GM18520 (cell line): Measurements from ENCODE around the gene SMC4.

ENCODE experiments used
- ATAC-seq: cut with Tn5 transposase; IDR thresholded peaks from one replicate; pipeline ENCODE4 v1.9.1; 2021; ENCODE audit not compliant: unreplicated experiment

Gene SMC4

GRCh38 chr3:160475153-160475552, 75.7 kb downstream of the SMC4 start:
- ATAC-seq: no peak

DNA sequence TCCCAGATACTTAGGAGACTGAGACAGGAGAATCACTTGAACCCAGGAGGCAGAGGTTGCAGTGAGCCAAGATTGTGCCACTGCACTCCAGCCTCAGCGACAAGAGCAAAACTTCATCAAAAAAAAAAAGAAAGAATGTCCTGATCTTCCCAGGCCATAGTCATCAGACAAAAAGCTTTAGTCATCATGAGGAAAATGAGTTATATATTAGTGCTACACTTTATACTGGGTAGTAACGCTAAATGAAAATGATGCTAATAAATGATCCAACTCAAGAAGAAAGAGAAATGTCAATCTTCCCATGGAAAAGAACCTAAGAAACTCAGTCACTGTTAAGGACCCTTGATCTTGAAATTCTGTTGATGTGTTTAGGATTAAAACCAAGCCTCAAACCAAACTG, 76.4 kb downstream of the SMC4 start:
- no peak for ATAC-seq

DNA sequence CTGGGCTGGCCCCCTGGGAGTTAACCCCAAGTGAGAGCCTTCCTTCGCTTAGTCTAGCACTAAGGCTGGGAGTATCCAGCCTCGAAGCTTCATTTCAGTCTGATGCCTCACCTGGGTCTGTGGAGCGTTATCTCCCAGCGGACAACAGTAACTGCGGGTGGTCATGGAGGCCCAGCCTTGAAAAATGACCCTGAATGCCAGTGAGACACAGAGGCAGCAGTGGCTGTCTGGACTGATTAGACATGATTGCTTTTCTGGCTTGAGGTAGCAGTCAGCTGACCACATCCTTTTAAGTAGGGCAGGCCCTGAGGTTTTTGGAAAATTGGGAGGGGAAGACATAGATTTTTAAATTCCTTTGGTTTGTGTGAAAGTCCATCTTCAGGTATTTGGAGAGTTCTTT, 78.3 kb downstream of the SMC4 start:
- no peak for ATAC-seq

DNA sequence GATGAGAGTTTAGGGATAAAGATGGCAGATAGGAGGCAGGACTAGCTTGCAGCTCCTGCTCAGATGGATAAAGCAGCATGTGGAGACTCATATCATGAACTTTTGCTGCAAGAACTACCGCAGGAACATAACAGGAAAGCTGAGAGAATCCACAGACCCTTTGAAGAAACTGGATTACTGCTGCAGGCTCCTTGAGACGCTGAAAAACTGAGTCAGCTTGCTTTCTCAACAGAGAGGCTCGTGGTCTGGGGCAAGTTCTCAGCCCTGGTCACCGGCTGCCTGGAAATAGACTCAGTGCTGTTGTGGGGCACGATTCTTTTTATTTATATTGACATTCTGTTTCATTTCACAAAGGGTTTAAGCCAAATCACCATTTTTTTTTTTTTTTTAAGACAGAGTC, 78.9 kb downstream of the SMC4 start:
- no peak for ATAC-seq

DNA sequence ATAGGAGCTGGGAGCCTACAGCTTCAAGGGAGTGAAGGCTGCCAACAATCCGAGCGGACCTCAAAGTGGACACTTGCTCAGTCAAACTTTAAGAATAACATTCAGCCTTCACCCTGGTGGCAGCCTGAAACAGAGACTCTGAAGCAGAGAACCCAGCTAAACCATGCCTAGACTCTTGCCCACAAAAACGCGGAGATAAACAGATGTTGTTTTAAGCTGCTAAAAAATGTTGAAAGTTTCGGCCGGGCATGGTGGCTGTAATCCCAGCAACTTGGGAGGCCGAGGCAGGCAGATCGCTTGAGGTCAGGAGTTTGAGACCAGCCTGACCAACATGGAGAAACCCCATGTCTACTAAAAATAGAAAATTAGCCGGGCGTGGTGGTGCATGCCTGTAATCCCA, 79.9 kb downstream of the SMC4 start:
- no peak for ATAC-seq

DNA sequence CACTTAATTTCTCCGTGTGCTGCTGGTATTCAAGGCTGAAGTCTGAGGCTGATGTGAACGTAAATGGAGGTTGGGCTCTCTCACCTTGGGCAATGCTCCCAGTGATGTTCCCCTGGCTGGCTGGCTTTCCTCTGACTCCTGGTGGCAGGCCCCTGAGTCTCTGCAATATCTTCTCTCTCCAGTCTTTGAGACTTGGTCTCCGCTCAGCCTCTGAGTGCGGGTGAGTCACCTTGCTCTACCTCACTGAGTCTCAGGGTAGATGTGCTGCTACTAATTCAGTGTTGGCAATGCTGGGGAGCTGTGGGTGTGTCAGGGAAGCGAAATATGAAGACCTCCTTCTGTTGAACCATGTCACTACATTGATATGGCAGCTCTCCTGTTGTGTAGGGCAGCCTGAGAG, 81.5 kb downstream of the SMC4 start:
- no peak for ATAC-seq

- ATAC-seq: no peak
Measured at GRCh38 chr3:160481856-160482255, 82.4 kb downstream of the SMC4 start.

DNA sequence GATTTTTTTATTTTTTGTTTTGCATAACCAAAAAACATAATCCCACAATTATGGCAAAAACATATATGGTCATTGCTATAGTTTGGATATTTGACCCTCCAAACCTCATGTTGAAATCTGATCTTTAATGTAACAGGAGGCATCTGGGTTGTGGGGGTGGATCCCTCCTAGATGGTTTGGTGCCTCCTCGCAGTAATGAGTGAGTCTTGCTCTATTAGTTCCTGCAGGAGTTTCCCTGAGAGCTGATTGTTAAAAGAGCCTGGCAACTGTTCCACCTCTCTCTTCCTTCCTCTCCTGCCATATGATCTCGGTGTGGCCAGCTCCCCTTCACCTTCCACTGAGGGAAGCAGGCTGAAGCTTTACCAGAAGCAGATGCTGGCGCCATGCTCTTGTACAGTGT, 83.3 kb downstream of the SMC4 start:
- ATAC-seq: no peak
